ENCODE measurements around the gene CEP104. TPM values are rescaled to one million over a fixed set of nuclear protein-coding genes. Genes with fewer than 3 reads are reported as not detected.

Gene CEP104
- total and polyA plus RNA-seq, 2 experiments from 2014 or later: 12.7 to 22.6 TPM

DNA sequence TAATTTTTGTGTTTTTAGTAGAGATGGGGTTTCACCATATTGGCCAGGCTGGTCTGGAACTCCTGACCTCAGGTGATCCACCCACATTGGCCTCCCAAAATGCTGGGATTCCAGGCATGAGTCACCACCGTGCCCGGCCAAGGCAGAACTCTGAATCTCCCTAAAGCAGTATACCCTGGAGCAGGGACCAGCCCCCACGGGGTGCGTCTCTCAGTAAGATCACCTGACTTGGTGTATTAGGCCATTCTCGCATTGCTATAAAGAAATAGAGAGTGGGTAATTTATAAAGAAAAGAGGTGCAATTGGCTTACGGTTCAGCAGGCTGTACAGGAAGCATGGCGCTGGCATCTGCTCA is 14.4 kb upstream of the CEP104 start:
- TF ChIP-seq, protein P1, sequence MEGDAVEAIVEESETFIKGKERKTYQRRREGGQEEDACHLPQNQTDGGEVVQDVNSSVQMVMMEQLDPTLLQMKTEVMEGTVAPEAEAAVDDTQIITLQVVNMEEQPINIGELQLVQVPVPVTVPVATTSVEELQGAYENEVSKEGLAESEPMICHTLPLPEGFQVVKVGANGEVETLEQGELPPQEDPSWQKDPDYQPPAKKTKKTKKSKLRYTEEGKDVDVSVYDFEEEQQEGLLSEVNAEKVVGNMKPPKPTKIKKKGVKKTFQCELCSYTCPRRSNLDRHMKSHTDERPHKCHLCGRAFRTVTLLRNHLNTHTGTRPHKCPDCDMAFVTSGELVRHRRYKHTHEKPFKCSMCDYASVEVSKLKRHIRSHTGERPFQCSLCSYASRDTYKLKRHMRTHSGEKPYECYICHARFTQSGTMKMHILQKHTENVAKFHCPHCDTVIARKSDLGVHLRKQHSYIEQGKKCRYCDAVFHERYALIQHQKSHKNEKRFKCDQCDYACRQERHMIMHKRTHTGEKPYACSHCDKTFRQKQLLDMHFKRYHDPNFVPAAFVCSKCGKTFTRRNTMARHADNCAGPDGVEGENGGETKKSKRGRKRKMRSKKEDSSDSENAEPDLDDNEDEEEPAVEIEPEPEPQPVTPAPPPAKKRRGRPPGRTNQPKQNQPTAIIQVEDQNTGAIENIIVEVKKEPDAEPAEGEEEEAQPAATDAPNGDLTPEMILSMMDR (IDR thresholded peaks at IDR 0.05; ENCODE audit: poor library complexity): no peak
- TF ChIP-seq EZH2phosphoT487 (IDR thresholded peaks at IDR 0.05; ENCODE audit: low read depth, severe bottlenecking, unreplicated experiment): no peak
- no peak for TF ChIP-seq EZH2 (IDR thresholded peaks at IDR 0.05; ENCODE audit: borderline replicate concordance)
- no peaks in the 10 kb centered on the region for H4K20me1 ChIP-seq (ENCODE audit: insufficient read depth, poor library complexity, severe bottlenecking)
- H3K9me2 ChIP-seq (replicated peaks; ENCODE audit: insufficient read depth): no peaks in the 10 kb centered on the region
- no peak overlapping the region for H2AFZ ChIP-seq
- no peaks in the 10 kb centered on the region for H3K9me3 ChIP-seq (ENCODE audit: low read depth)
- WGBS (ENCODE audit: low lambda C conversion rate, missing lambda C conversion rate): 94% methylated on average over 7 of the region's 7 CpGs
- no peaks in the 10 kb centered on the region for H3K36me3 ChIP-seq (replicated peaks; ENCODE audit: insufficient read depth, low read depth)
- DNase-seq (ENCODE audit: low spot score): no peak
- H3K4me2 ChIP-seq: no peak overlapping the region
- H3K79me2 ChIP-seq: no peaks in the 10 kb centered on the region
- H3K4me1 ChIP-seq (ENCODE audit: insufficient read depth): no peaks in the 10 kb centered on the region
- H3K4me3 ChIP-seq: no peak overlapping the region
- H3K27me3 ChIP-seq: no peaks in the 10 kb centered on the region
- H3K27ac ChIP-seq: no peak overlapping the region

DNA sequence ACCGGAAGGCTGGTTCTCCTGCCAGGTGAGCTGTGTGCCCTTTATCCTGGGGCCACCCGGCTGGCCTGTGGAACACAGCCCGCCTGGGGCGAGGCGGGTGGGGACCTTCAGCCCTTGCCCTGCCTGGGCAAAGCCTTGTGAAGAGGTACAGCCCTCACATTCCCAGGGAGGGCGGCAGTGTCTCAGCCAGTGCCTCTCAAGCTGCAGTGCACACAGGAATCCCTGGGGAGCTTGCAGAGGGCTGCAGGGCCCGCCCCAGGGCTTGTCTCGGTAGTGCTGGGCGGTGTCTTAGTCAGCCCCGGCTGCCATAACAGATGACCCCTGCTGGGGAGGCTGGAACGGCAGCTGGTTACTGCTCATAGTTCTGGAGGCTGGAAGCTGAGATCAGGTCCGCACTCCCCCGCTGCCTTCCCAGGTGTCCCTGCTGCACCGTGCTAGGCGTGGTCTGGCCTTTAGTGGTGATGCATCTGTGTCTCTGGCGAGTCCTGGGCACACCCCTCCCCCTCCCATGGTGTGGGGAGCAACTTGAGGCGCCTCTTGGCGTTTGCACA is 12.8 kb upstream of the CEP104 start:
- no peak for TF ChIP-seq EZH2 (IDR thresholded peaks at IDR 0.05; ENCODE audit: borderline replicate concordance)
- TF ChIP-seq EZH2phosphoT487 (IDR thresholded peaks at IDR 0.05; ENCODE audit: low read depth, severe bottlenecking, unreplicated experiment): no peak
- TF ChIP-seq, protein P1 (IDR thresholded peaks at IDR 0.05; ENCODE audit: poor library complexity): no peak
- H4K20me1 ChIP-seq (ENCODE audit: insufficient read depth, poor library complexity, severe bottlenecking): no peaks in the 10 kb centered on the region
- H3K4me2 ChIP-seq: no peak overlapping the region
- H3K4me3 ChIP-seq: no peak overlapping the region
- H3K27me3 ChIP-seq: no peaks in the 10 kb centered on the region
- H3K4me1 ChIP-seq (ENCODE audit: insufficient read depth): no peaks in the 10 kb centered on the region
- WGBS (ENCODE audit: low lambda C conversion rate, missing lambda C conversion rate): 88% methylated on average over 18 of the region's 18 CpGs
- H3K27ac ChIP-seq: no peak overlapping the region
- H3K79me2 ChIP-seq: no peaks in the 10 kb centered on the region
- DNase-seq (ENCODE audit: low spot score): no peak
- no peaks in the 10 kb centered on the region for H3K9me2 ChIP-seq (replicated peaks; ENCODE audit: insufficient read depth)
- no peak overlapping the region for H2AFZ ChIP-seq
- no peaks in the 10 kb centered on the region for H3K36me3 ChIP-seq (replicated peaks; ENCODE audit: insufficient read depth, low read depth)
- H3K9me3 ChIP-seq (ENCODE audit: low read depth): no peaks in the 10 kb centered on the region

DNA sequence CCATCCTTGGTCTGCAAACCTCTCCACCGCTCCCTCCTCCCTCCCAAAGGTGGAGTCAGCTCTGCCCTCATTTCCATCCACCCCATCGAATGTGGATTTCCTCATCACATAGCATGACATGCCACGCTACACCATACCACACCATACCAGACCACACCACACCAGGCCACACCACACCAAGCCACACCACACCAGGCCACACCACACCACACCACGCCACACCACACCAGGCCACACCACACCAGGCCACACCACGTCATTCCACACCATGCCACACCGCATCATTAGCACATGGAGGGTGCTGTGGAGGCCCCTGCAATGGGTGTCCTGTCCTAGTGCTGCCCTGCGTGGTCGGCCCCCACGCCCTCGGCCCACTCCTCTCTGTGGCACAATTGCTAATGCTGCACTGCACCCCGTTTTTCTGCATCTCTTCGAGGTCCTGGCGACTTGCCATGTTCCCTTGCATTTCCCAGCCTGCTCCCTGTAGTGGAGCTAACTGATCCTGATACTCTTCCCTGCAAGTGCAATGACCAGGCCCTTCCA is 11.5 kb upstream of the CEP104 start:
- Histone ChIP-seq H3K79me2 (no peaks in the 10 kb centered on the region), H3K4me3 (no peak overlapping the region), H3K36me3 (replicated peaks; ENCODE audit: insufficient read depth, low read depth) (no peaks in the 10 kb centered on the region), H3K27me3 (no peaks in the 10 kb centered on the region), H2AFZ (no peak overlapping the region), H3K4me1 (ENCODE audit: insufficient read depth) (no peaks in the 10 kb centered on the region), H4K20me1 (ENCODE audit: insufficient read depth, poor library complexity, severe bottlenecking) (no peaks in the 10 kb centered on the region), H3K27ac (no peak overlapping the region), H3K4me2 (no peak overlapping the region), H3K9me2 (replicated peaks; ENCODE audit: insufficient read depth) (no peaks in the 10 kb centered on the region), H3K9me3 (ENCODE audit: low read depth) (no peaks in the 10 kb centered on the region)
- TF ChIP-seq EZH2 (IDR thresholded peaks at IDR 0.05; ENCODE audit: borderline replicate concordance): no peak
- no peak for TF ChIP-seq EZH2phosphoT487 (IDR thresholded peaks at IDR 0.05; ENCODE audit: low read depth, severe bottlenecking, unreplicated experiment)
- TF ChIP-seq, protein P1 (IDR thresholded peaks at IDR 0.05; ENCODE audit: poor library complexity): no peak
- 91% methylated on average over 13 of the region's 13 CpGs for WGBS (ENCODE audit: low lambda C conversion rate, missing lambda C conversion rate)
- no peak for DNase-seq (ENCODE audit: low spot score)
